MCF 10A (cell line): ENCODE measurements around the gene RAI14. TPM values are rescaled to one million over a fixed set of nuclear protein-coding genes. Genes with fewer than 3 reads are reported as not detected.

Source experiments
- BruUV-seq: library from RNA; stranded (reverse); fragments of 400-500 nt; replicated peaks from 2 replicates; lab custom pipeline; 2021; lab: Mats Ljungman, UMichigan
- CTCF ChIA-PET: fragments of 300-600 bp; sonication (Branson Sonifier 250); formaldehyde crosslinking; extraction: SDS; loops from one replicate; lab custom pipeline; 2021; ENCODE audit warnings: antibody characterized with exemption, inconsistent platforms; lab: Yijun Ruan, JAX
- POLR2A ChIA-PET: fragments of 300-600, 350-650 bp; sonication (Branson Sonifier 250); formaldehyde crosslinking; extraction: SDS; loops from one replicate; lab custom pipeline; 2020; ENCODE audit warnings: antibody characterized with exemption, inconsistent platforms; lab: Yijun Ruan, JAX
- DNase-seq: peaks from one replicate; pipeline ENCODE4 v3.0.0-alpha.2; 2018; ENCODE audit not compliant: unreplicated experiment
- H3K27ac Mint-ChIP-seq: one replicate; pipeline ENCODE4 v1.8.0; 2022; ENCODE audit warnings: mild to moderate bottlenecking, low read depth, mixed read lengths; ENCODE audit not compliant: unreplicated experiment
- H3K27me3 Mint-ChIP-seq: one replicate; pipeline ENCODE4 v1.8.0; 2022; ENCODE audit warnings: mixed read lengths; ENCODE audit not compliant: insufficient read depth, unreplicated experiment
- H3K36me3 Mint-ChIP-seq: one replicate; pipeline ENCODE4 v1.8.0; 2022; ENCODE audit warnings: mild to moderate bottlenecking, moderate library complexity, mixed read lengths; ENCODE audit not compliant: insufficient read depth, unreplicated experiment
- H3K4me1 Mint-ChIP-seq: one replicate; pipeline ENCODE4 v1.8.0; 2022; ENCODE audit warnings: mixed read lengths; ENCODE audit not compliant: insufficient read depth, unreplicated experiment
- H3K4me3 Mint-ChIP-seq: one replicate; pipeline ENCODE4 v1.8.0; 2022; ENCODE audit warnings: mild to moderate bottlenecking, moderate library complexity, mixed read lengths; ENCODE audit not compliant: unreplicated experiment
- H3K9me3 Mint-ChIP-seq: one replicate; pipeline ENCODE4 v1.8.0; 2022; ENCODE audit warnings: mixed read lengths; ENCODE audit not compliant: unreplicated experiment
- intact Hi-C: fragments of 100-400 bp; cut with micrococcal nuclease; formaldehyde crosslinking; loops from 2 replicates; pipeline ENCODE4 v1.14.1; 2022
- total RNA-seq: library from RNA; stranded (reverse); gene quantifications from 2 replicates; pipeline ENCODE4 v1.2.3, GENCODE V29; 2022
- TF ChIP-seq, protein P1 (sequence below): fragments of 200-600 bp; IDR thresholded peaks from one replicate; pipeline ENCODE4 v1.8.0; 2022; ENCODE audit warnings: antibody characterized with exemption, mild to moderate bottlenecking; ENCODE audit not compliant: unreplicated experiment

The RAI14 gene
- total RNA-seq, 1 experiment from 2014 or later, result 47.6 TPM

DNA sequence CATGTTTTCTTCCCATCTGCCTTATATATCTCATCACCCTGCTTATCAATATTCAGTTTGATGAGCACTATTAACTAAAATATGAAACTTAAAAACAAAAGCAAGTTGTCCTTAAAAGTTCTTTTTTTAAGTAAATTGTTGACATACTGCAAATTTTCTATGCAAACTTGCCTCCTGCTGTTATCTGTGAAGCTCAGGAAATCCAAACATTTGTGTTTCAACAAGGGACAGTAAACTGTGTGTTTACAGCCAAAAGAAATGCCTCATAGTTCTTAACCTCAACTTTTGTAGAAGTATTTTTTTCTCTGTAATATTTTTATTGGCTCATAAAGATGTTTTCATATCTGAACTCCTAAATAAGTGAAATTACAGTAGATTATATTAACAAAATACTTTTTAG, 175.2 kb downstream of the RAI14 start:
- CTCF ChIA-PET, result no interaction called here
- H3K4me1 Mint-ChIP-seq, result no peaks in the 10 kb centered on the region
- no peaks in the 10 kb centered on the region for H3K27me3 Mint-ChIP-seq
- H3K36me3 Mint-ChIP-seq, result peaks cover 32% of the 10 kb centered on the region
- POLR2A ChIA-PET, result interaction anchor here (0.6 to 0.7 kb wide), 2 partner anchors 104 to 321 kb away, joined by 3 read pairs; no protein-coding TSS in a partner anchor
- H3K9me3 Mint-ChIP-seq, result no peaks in the 10 kb centered on the region
- TF ChIP-seq, protein P1, sequence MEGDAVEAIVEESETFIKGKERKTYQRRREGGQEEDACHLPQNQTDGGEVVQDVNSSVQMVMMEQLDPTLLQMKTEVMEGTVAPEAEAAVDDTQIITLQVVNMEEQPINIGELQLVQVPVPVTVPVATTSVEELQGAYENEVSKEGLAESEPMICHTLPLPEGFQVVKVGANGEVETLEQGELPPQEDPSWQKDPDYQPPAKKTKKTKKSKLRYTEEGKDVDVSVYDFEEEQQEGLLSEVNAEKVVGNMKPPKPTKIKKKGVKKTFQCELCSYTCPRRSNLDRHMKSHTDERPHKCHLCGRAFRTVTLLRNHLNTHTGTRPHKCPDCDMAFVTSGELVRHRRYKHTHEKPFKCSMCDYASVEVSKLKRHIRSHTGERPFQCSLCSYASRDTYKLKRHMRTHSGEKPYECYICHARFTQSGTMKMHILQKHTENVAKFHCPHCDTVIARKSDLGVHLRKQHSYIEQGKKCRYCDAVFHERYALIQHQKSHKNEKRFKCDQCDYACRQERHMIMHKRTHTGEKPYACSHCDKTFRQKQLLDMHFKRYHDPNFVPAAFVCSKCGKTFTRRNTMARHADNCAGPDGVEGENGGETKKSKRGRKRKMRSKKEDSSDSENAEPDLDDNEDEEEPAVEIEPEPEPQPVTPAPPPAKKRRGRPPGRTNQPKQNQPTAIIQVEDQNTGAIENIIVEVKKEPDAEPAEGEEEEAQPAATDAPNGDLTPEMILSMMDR, result no peak
- H3K4me3 Mint-ChIP-seq, result no peak overlapping the region
- no peak overlapping the region for H3K27ac Mint-ChIP-seq
- BruUV-seq, result no TSS peak
- intact Hi-C loops, result loop anchor here (10.0 kb wide), 2 partner anchors 177 to 307 kb away; partner anchors contain the start of gene RAI14
- DNase-seq, result no peak

DNA sequence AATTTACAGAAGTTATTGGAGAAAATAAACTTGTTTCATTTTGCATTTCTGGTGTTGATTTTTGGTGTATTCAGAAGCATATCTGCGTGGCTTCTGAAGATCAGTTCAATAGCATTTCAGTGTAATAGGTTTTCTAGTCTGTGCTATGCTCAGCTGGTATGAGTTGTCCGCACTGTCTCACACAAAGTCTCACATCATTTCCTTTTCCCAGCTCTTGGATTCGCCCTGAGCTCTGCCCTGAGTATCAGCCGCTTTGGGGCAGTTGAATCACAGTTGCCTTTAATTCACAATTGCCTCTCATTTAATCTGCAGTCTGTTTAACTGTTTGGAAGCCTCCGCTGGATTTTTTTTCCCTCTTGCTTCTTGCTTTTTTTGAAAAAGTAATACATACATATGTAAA, 176.4 kb downstream of the RAI14 start:
- intact Hi-C loops, result loop anchor here (10.0 kb wide), 2 partner anchors 178 to 308 kb away; partner anchors contain the start of gene RAI14
- Mint-ChIP-seq H3K4me1 (no peaks in the 10 kb centered on the region), H3K9me3 (no peaks in the 10 kb centered on the region), H3K4me3 (no peak overlapping the region), H3K27me3 (no peaks in the 10 kb centered on the region), H3K36me3 (peaks cover 20% of the 10 kb centered on the region), H3K27ac (no peak overlapping the region)
- BruUV-seq, result no TSS peak
- ChIA-PET CTCF (no interaction called here), POLR2A (interaction anchor here (0.6 kb wide), 1 partner anchor 15 kb away, joined by 4 read pairs; no protein-coding TSS in a partner anchor)
- DNase-seq, result no peak
- TF ChIP-seq, protein P1, result no peak

DNA sequence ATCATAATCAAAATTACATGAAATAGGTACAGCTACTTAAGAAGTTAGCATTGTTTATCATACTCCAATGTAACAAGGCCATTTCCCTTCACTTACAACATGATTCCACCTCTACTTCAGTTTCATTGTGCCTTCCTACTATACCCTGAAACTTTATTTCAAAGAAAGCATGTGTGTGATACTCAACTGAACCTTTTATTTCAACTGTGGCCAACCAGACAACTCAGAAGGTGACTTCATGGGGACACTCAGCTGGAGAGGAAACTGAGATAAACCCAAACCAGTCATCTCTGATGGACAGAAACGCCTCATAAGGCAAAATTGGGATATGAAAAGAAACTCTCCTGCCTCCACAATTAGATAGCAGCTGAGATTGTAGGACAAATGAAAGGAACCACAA, 177.0 kb downstream of the RAI14 start:
- H3K27ac Mint-ChIP-seq, result no peak overlapping the region
- BruUV-seq, result no TSS peak

More for the DNA sequence above, 177.0 kb downstream of the RAI14 start:
- H3K4me1 Mint-ChIP-seq, result peaks cover under 1% of the 10 kb centered on the region
- H3K27me3 Mint-ChIP-seq, result no peaks in the 10 kb centered on the region
- peaks cover 15% of the 10 kb centered on the region for H3K36me3 Mint-ChIP-seq
- no peaks in the 10 kb centered on the region for H3K9me3 Mint-ChIP-seq
- POLR2A ChIA-PET, result interaction anchor here (0.6 kb wide), 1 partner anchor 16 kb away, joined by 4 read pairs; no protein-coding TSS in a partner anchor
- TF ChIP-seq, protein P1, result no peak
- H3K4me3 Mint-ChIP-seq, result no peak overlapping the region
- CTCF ChIA-PET, result interaction anchor here (0.6 to 0.9 kb wide), 2 partner anchors 9 to 310 kb away, joined by 4 read pairs; no protein-coding TSS in a partner anchor
- intact Hi-C loops, result loop anchor here (10.0 kb wide), 2 partner anchors 178 to 308 kb away; partner anchors contain the start of gene RAI14
- DNase-seq, result no peak
